Measurements from ENCODE around the gene PPP4R3B.

The PPP4R3B gene

DNA sequence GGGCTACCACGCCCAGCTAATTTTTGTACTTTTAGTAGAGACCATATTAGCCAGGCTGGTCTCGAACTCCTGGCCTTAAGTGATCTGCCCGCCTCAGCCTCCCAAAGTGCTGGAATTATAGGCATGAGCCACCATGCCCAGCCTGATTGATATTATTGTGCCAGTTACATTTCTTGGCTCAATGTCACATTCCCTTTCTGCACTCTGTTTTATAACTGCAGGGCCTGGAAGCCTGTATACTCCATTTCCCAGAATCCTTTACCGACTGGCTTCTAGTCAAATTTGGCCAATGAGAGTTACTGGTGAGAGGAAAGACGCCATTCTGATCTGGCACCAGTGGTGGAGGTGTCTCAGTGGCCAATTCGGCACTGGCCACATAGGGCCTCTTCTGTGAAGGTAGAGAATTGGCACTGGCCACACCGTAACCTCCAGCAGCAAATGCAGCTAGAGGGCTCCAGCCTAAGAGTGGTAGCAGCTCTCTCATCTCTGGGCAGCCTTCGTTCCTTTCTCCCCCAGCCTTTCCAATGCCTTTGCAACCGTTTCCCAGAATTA lies 114.8 kb downstream of the PPP4R3B start:
- no peak for DNase-seq

GRCh38 chr2:55500025-55500424 lies 117.4 kb downstream of the PPP4R3B start:
- DNase-seq = no peak

DNA sequence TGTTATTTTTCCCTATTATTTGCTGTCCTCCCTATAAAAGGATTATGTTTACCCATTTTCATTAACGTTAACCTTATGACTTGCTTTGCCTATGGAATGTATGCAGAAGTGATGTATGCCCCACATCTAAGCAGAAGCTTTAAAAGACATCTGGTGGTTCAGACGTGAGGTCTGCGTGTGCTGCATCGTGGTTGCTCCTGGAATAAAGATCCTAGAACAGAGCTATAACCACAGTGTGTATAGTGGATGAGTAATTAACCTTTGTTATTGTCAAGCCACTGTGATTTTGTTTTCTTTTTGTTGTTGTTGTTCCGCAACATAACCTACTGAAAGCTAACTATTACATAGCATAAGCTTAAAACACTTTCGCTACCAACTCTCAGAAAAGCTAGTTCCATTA lies 118.8 kb downstream of the PPP4R3B start:
- no peak for DNase-seq
